Caco-2 (cell line): Measurements from ENCODE around the gene PODXL2. TPM values are rescaled to one million over a fixed set of nuclear protein-coding genes. Genes with fewer than 3 reads are reported as not detected.
A peak's percentile ranks its signal among the peaks of the same experiment; 100 is the strongest.

Source experiments
- BruUV-seq: library from RNA; stranded (reverse); fragments of 400-500 nt; replicated peaks from 2 replicates; lab custom pipeline; 2021; lab: Mats Ljungman, UMichigan
- CTCF ChIA-PET: fragments of 300-600 bp; sonication (Branson Sonifier 250); formaldehyde crosslinking; loops from one replicate; lab custom pipeline; 2022; ENCODE audit warnings: antibody characterized with exemption; lab: Charles Lee
- POLR2A ChIA-PET: fragments of 300-600 bp; sonication (Branson Sonifier 250); formaldehyde crosslinking; loops from one replicate; lab custom pipeline; 2022; ENCODE audit warnings: antibody characterized with exemption; lab: Charles Lee
- DNase-seq, 2 experiments: peaks; one replicate each; pipeline versions ENCODE4 v3.0.0 to v3.0.0-alpha.2; 2020 to 2022
- H3K27me3 ChIP-seq: replicated peaks from 2 replicates; pipeline ENCODE4 v1.6.0; 2011; ENCODE audit warnings: low read length; ENCODE audit not compliant: control insufficient read depth, insufficient read depth
- H3K36me3 ChIP-seq: 2 replicates; pipeline ENCODE4 v1.5.1; 2011; ENCODE audit warnings: low read length; ENCODE audit not compliant: control insufficient read depth, insufficient read depth
- H3K4me1 ChIP-seq: fragments of 250-450 bp; sonication (Bioruptor Pico); 2 replicates; pipeline ENCODE4 v1.5.1; 2020; ENCODE audit warnings: mild to moderate bottlenecking
- H3K4me3 ChIP-seq: 2 replicates; pipeline ENCODE4 v1.5.1; 2011; ENCODE audit warnings: low read depth, mild to moderate bottlenecking, control low read depth, low read length
- H3K9me3 ChIP-seq: fragments of 250-450 bp; sonication (Bioruptor Pico); 2 replicates; pipeline ENCODE4 v1.5.1; 2020; ENCODE audit warnings: mild to moderate bottlenecking, moderate library complexity
- H3K27ac Mint-ChIP-seq: one replicate; pipeline ENCODE4 v1.8.0; 2022; ENCODE audit warnings: mixed read lengths; ENCODE audit not compliant: unreplicated experiment
- H3K27me3 Mint-ChIP-seq: one replicate; pipeline ENCODE4 v1.8.0; 2022; ENCODE audit warnings: mixed read lengths; ENCODE audit not compliant: insufficient read depth, unreplicated experiment
- H3K36me3 Mint-ChIP-seq: one replicate; pipeline ENCODE4 v1.8.0; 2022; ENCODE audit warnings: mild to moderate bottlenecking, mixed read lengths; ENCODE audit not compliant: insufficient read depth, unreplicated experiment
- H3K4me1 Mint-ChIP-seq: one replicate; pipeline ENCODE4 v1.8.0; 2022; ENCODE audit warnings: low read depth, mixed read lengths; ENCODE audit not compliant: unreplicated experiment
- H3K4me3 Mint-ChIP-seq: one replicate; pipeline ENCODE4 v1.8.0; 2022; ENCODE audit warnings: mild to moderate bottlenecking, moderate library complexity, mixed read lengths; ENCODE audit not compliant: unreplicated experiment
- H3K9me3 Mint-ChIP-seq: one replicate; pipeline ENCODE4 v1.8.0; 2022; ENCODE audit warnings: mixed read lengths; ENCODE audit not compliant: unreplicated experiment
- CTCF ChIP-seq, 2 experiments: fragments of 200-600 bp in 1 of 2; IDR thresholded peaks; 1 replicate in 1 of 2; 2 replicates in 1 of 2; pipeline versions ENCODE4 v1.5.1 to v1.8.0; 2011 to 2022; ENCODE audit warnings: antibody characterized with exemption in 1 of 2, control low read depth in 1 of 2, inconsistent platforms in 1 of 2, low read depth in 1 of 2, low read length in 1 of 2, mild to moderate bottlenecking in 1 of 2, moderate library complexity in 1 of 2; ENCODE audit not compliant: insufficient read depth in 1 of 2, severe bottlenecking in 1 of 2, unreplicated experiment in 1 of 2
- intact Hi-C: fragments of 100-400 bp; cut with micrococcal nuclease; formaldehyde crosslinking; loops from one replicate; pipeline ENCODE4 v1.10.0; 2022; ENCODE audit not compliant: unreplicated experiment
- total RNA-seq: library from RNA; stranded (reverse); gene quantifications from 2 replicates; pipeline ENCODE4 v1.2.3, GENCODE V29; 2022

Gene PODXL2
- total RNA-seq, 1 experiment from 2014 or later, result 39.1 TPM

- Histone ChIP-seq H3K36me3 (no peaks in the 10 kb centered on the region), H3K4me1 (peaks cover 13% of the 10 kb centered on the region; the same call in 1 of the 2 replicates), H3K27me3 (no peaks in the 10 kb centered on the region), H3K9me3 (no peaks in the 10 kb centered on the region), H3K4me3 (peak overlapping the region; percentile 83)
- Mint-ChIP-seq H3K27me3 (peaks cover 3% of the 10 kb centered on the region), H3K4me3 (peak overlapping the region; percentile 79), H3K27ac (peak overlapping the region; percentile 4), H3K9me3 (no peaks in the 10 kb centered on the region), H3K4me1 (peaks cover 19% of the 10 kb centered on the region), H3K36me3 (no peaks in the 10 kb centered on the region)
- no peak for TF ChIP-seq CTCF (IDR thresholded peaks at IDR 0.05; ENCODE audit: insufficient read depth in 1 of 2, low read depth in 1 of 2, low read length in 1 of 2, severe bottlenecking in 1 of 2, unreplicated experiment in 1 of 2)
- POLR2A ChIA-PET, result interaction anchor here (0.7 kb wide), 1 partner anchor 32 kb away, joined by 3 read pairs; no protein-coding TSS in a partner anchor
- no TSS peak for BruUV-seq
- intact Hi-C loops, result loop anchor here (2.0 kb wide), 1 partner anchor 39 kb away; the partner anchor contains the start of gene TPRA1
- peak in 1 of 2 experiments; percentile 12 for DNase-seq
- CTCF ChIA-PET, result no interaction called here
Observed at GRCh38 chr3:127629467-127630403, 750 bp downstream of the PODXL2 start.

- intact Hi-C loops, result no loop called here
- Histone ChIP-seq H3K4me1 (peaks cover 13% of the 10 kb centered on the region; the same call in 1 of the 2 replicates), H3K36me3 (no peaks in the 10 kb centered on the region), H3K27me3 (no peaks in the 10 kb centered on the region), H3K4me3 (no peak overlapping the region), H3K9me3 (no peaks in the 10 kb centered on the region)
- H3K36me3 Mint-ChIP-seq, result no peaks in the 10 kb centered on the region
- H3K27ac Mint-ChIP-seq, result no peak overlapping the region
- BruUV-seq, result TSS peak; percentile 24
- H3K27me3 Mint-ChIP-seq, result peaks cover 3% of the 10 kb centered on the region
- CTCF ChIA-PET, result no interaction called here
- POLR2A ChIA-PET, result no interaction called here
- TF ChIP-seq CTCF (IDR thresholded peaks at IDR 0.05; ENCODE audit: insufficient read depth in 1 of 2, low read depth in 1 of 2, low read length in 1 of 2, severe bottlenecking in 1 of 2, unreplicated experiment in 1 of 2), result no peak
- no peak for DNase-seq
- H3K4me1 Mint-ChIP-seq, result peaks cover 19% of the 10 kb centered on the region
- peak overlapping the region; percentile 42 for H3K4me3 Mint-ChIP-seq
- H3K9me3 Mint-ChIP-seq, result no peaks in the 10 kb centered on the region
Observed at GRCh38 chr3:127630811-127631714, 2.1 kb downstream of the PODXL2 start.
